GM06990 (cell line): ENCODE data around the gene OR10V1.

ENCODE experiments used
- DNase-seq: peaks from one replicate; pipeline ENCODE4 v3.0.0-alpha.2; 2011; ENCODE audit not compliant: insufficient read length; ENCODE audit errors: extremely low read depth
- H3K27me3 ChIP-seq: replicated peaks from 2 replicates; pipeline ENCODE4 v1.6.0; 2011; ENCODE audit warnings: low read length; ENCODE audit not compliant: control insufficient read depth, insufficient read depth
- H3K36me3 ChIP-seq: 2 replicates; pipeline ENCODE4 v1.5.1; 2011; ENCODE audit warnings: low read length; ENCODE audit not compliant: control insufficient read depth, insufficient read depth
- H3K4me3 ChIP-seq: replicated peaks from 2 replicates; pipeline ENCODE4 v1.5.1; 2011; ENCODE audit warnings: low read depth, mild to moderate bottlenecking, control low read depth, low read length
- CTCF ChIP-seq: IDR thresholded peaks from 2 replicates; pipeline ENCODE4 v1.5.1; 2011; ENCODE audit warnings: low read length, control low read depth, mild to moderate bottlenecking, inconsistent platforms; ENCODE audit not compliant: insufficient read depth, poor library complexity, severe bottlenecking

OR10V1 gene

DNA sequence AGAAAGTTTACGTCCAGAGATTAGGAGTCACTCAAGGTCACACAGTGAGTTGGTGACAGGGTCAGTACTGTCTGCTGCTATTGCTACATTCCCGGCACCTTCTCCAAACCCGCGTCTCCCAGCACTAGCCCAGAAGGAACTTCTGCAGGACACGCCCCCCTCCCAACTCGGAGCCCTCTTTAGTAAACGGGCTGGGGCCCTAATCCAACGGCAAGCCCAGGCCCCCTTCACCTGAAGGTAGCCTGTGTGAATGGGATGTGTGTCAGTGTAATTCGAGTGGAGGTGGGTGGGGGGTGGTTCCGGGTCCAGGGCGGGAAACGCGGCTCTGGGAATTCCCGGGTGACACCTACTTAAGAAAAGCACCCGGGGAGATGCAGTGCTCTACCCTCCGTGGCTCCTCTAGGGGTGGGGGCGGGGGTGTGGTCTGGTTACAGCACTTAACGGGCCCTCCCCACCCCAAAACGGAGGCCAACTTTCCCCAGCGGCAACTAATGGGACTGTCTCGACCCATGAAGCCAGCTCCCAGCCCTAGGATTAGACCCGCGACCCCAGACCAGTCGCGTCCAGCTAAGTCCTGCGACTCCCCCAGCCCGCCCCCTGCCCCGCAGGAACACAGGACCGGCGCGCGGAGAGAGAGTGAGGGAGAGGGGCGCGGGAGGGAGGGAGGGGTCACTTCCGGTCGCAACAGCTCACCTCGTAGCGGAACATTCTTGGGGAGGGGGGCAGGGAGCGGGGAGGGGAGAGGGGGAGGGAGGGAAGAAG is 45.3 kb downstream of the OR10V1 start:
- Histone ChIP-seq H3K4me3 (peak overlapping the region; percentile 88), H3K27me3 (no peaks in the 10 kb centered on the region), H3K36me3 (peaks cover 2% of the 10 kb centered on the region)
- DNase-seq = peak; percentile 74
- TF ChIP-seq CTCF = no peak

DNA sequence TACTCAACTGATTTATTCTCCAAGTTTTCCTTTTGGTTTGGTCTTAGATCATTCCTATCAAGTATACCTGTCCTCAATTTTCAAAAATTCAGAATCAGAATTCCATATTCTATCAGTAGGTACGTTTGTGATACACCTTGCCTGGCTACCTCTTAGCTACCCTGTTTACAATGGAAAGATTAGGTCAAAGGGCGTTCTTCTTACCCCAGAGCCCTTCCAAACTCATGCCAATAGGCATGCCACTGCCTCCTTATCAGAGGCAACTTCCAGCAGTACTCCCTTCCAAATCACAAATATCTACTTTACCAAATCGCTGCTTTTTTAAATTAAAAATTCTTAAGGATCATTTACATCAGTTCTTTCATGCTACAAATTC is 45.8 kb downstream of the OR10V1 start:
- Histone ChIP-seq H3K4me3 (peak overlapping the region; percentile 88), H3K36me3 (peaks cover 2% of the 10 kb centered on the region), H3K27me3 (no peaks in the 10 kb centered on the region)
- no peak for TF ChIP-seq CTCF
- no peak for DNase-seq

DNA sequence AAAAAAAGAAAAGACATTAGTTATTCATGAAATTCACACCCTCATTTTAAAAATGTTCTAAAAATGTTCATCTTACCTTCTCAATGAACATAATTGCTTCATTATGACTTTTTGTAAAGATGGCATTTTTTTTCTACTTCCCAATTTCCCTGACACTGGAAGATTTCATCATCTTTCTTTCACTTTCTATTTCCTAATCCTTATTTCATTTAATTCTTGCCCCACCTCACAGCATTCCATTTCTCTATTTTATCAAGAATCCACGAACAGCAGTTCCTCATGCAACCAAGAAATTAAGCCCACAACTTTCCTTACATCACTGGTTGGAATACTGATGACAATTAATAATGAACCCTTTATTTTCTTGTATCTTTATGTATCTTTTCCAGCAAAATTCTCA is 46.7 kb downstream of the OR10V1 start:
- H3K36me3 ChIP-seq = peaks cover 4% of the 10 kb centered on the region
- no peaks in the 10 kb centered on the region for H3K27me3 ChIP-seq
- no peak for DNase-seq
- H3K4me3 ChIP-seq = peak overlapping the region; percentile 88
- no peak for TF ChIP-seq CTCF
